ENCODE data around the gene HECTD2.

DNA sequence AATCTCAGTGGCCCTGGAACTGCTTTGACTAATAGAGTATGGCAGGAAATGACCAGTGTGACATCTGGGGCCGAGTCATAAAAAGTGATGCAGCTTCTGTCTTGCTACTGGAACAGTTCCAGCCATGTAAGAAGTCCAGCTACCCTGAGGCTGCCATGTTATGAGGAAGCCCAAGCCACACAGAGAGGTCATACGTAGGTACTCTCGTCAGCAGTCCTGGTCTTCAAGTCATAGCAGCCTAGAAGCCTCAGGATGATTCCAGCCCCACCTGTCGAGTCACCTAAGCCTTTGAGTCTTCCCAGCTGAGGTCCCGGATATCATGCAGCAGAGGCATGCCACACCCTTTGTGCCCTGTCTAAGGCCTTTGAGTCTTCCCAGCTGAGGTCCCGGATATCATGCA, 130.6 kb downstream of the HECTD2 start:
- TF ChIP-seq POLR2A (IDR thresholded peaks at IDR 0.05; ENCODE audit: low read depth, low read length) (no peak), POLR2AphosphoS5 (IDR thresholded peaks at IDR 0.05; ENCODE audit: low read depth, low read length) (no peak), TAF1 (IDR thresholded peaks at IDR 0.05; ENCODE audit: borderline replicate concordance, low read depth, low read length) (no peak)

Measured in GM12892 (cell line).